AG10803 (cell line): ENCODE measurements around the gene CCDC110.

ENCODE experiments used
- DNase-seq: peaks from one replicate; pipeline ENCODE4 v3.0.0; 2010; ENCODE audit warnings: low read depth
- H3K4me3 ChIP-seq: 2 replicates; pipeline ENCODE4 v1.5.1; 2011; ENCODE audit warnings: mild to moderate bottlenecking, low read length, control low read depth
- TF ChIP-seq, protein P1 (sequence below): conservative IDR thresholded peaks from 2 replicates; pipeline ENCODE4 v1.5.1; 2011; ENCODE audit warnings: mild to moderate bottlenecking, low read length, control low read depth, inconsistent platforms

Gene CCDC110

DNA sequence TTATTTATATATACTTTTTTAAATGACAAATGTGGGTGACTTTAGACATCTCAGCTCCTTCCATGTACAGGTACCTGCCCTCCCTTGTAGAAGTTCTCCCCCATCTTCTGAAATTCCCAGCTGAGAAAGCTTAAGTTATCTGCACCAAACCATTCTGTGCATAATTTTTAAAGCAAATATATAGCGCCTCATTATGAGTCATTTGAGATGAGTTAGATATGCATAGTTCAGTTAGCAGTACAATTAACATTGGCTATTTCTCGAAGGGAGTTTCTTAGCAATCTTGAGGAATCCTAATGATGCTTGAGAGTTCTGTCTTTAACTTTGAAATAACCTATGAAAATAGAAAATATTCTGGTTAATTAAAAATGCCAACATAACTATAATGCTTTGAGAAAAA, 26.3 kb downstream of the CCDC110 start:
- H3K4me3 ChIP-seq: no peak overlapping the region
- no peak for DNase-seq
- TF ChIP-seq, protein P1, sequence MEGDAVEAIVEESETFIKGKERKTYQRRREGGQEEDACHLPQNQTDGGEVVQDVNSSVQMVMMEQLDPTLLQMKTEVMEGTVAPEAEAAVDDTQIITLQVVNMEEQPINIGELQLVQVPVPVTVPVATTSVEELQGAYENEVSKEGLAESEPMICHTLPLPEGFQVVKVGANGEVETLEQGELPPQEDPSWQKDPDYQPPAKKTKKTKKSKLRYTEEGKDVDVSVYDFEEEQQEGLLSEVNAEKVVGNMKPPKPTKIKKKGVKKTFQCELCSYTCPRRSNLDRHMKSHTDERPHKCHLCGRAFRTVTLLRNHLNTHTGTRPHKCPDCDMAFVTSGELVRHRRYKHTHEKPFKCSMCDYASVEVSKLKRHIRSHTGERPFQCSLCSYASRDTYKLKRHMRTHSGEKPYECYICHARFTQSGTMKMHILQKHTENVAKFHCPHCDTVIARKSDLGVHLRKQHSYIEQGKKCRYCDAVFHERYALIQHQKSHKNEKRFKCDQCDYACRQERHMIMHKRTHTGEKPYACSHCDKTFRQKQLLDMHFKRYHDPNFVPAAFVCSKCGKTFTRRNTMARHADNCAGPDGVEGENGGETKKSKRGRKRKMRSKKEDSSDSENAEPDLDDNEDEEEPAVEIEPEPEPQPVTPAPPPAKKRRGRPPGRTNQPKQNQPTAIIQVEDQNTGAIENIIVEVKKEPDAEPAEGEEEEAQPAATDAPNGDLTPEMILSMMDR: no peak

DNA sequence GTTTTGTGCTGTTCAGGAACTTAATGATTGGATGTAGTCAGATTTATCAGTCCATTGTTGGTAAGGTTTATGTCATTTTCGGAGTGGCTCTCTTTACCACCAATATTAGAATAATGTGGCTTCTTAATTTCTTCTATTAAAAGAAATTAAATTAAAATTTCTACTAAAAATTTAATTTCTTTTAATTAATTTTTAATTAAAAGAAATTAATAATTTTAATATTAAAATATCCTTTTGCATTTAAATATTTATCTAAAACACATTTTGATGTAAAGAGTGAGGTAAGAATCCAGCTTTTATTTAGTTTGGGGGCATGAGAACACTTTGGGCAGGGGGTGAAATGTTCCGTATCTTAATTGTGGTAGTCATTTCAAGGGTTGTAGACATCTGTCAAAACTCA, 30.1 kb downstream of the CCDC110 start:
- DNase-seq: no peak
- no peak overlapping the region for H3K4me3 ChIP-seq
- TF ChIP-seq, protein P1: no peak

DNA sequence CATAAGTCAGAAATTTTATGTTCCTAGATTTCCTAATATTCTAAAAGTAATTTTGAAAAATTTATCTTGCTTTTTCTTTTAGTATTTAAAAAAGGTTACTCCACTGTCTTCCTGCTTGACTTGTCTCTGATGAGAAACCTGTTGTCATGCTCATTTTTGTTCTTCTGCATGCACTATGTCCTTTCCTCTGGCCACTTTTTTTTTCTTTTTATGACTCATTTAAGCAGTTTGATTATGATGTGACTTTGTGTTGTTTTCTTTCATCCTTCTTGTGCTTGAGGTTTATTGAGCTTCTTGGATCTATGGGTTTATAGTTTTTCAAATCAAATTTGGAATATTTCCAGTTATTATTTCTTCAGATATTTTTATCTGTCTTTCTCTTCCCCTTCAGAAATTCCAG, 33.7 kb downstream of the CCDC110 start:
- TF ChIP-seq, protein P1: no peak
- no peak for DNase-seq
- H3K4me3 ChIP-seq: no peak overlapping the region

DNA sequence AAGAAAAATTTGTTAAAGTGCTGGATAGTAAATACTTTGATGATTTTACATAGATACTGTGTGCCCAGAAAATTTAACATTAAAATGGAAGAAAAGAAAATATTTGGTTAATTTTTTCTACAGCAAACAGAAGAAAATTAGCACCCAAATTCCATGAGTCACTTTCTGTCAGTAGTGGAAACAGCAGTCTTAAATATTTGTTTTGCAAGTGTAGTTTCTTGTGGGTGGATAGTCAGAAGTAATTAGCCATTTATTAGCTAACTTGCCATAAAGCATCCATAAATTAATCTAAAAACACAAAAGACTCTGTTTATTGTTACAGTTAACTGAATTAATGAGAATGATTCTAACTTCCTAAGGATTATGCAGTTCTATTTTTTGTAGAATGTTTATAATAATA, 36.1 kb downstream of the CCDC110 start:
- H3K4me3 ChIP-seq: no peak overlapping the region
- DNase-seq: no peak
- TF ChIP-seq, protein P1: no peak

DNA sequence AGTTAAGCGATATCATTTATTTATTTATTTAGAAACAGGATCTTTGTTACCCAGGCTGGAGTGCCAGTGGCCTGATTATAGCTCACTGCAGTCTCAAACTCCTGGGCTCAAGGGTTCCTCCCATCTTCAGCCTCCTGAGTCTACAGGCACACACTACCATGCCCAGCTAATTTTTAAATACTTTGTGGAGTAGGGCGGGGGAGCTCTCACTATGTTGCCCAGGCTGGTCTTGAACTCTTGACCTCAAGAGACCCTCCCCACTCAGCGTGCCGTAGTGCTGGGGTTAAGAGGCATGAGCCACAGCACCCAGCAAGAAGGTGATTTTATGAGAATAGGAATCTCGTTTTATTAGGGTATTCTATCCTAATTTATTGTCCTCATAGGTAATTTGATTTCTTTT, 41.9 kb downstream of the CCDC110 start:
- H3K4me3 ChIP-seq: no peak overlapping the region
- TF ChIP-seq, protein P1: no peak
- DNase-seq: no peak

DNA sequence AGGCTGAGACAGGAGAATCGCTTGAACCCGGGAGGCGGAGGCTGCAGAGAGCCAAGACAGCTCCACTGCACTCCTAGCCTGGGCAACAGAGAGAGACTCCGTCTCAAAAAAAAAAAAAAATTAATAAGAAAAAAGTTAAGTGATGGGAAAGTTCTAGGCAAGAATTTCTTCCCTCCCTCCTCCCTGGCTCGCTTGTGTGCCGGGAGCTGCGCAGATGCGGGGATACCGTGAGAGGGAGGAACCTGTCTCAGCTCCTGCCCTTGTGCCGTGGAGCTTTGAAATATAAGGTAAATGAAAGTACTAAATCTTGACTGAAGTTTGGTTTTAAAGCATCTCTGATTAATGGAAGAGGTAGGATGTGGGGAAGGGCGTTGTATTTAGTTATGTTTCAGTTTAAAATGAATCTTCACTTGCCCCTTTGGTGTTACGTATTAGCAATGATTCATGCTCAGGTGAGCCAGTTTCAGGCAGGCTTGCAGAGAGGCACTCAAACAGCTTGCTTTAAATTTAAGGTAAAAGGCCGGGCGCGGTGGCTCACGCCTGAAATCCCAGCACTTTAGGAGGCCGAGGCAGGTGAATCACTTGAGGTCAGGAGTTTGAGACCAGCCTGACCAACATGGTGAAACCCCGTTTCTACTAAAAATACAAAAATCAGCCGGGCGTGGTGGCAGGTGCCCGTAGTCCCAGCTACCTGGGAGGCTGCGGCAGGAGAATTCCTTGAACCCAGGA, 44.4 kb downstream of the CCDC110 start:
- TF ChIP-seq, protein P1: no peak
- no peak for DNase-seq
- no peak overlapping the region for H3K4me3 ChIP-seq

DNA sequence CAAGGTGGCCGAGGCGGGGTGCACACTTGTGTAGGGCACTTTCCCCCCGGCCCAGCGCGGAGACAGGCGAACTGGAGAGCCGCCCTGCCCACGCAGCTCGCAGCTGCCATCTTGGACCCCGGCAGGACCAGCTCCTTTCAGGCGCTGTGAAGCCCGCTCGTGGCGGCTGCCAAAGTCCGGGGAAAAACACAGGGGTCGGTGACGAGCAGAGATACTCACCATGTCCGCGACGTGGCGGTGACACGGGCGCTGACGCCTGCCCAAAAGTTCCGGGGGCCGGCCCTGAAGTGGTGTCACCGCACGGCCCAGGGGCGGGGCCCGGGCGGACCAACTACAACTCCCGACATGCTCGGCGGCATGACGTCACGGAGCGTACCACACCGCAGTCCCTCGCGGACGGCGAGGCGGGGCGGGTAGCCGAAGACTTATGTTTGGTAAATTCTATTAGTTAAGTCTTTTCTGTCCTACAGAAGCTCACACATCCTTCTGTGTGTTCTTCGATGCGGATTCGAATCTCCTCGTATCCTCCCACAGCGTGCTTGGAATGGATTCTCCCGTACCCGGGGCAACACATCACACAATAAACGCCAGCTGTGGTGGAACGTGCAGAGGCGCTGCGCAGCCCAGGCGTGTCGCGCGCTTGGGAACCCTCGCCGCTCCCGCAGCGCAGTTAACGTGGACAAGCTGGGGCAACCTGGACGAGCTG, 45.7 kb downstream of the CCDC110 start, which contains the start of gene UFSP2:
Gene UFSP2, minus strand, starts transcription at position 318 of the 706 bp plus-strand sequence. Its CDS starts 96 bp downstream, at position 222.
- peak; percentile 87 for DNase-seq
- TF ChIP-seq, protein P1: no peak
- H3K4me3 ChIP-seq: peak within 1 kb of the TSS; percentile 85
